AG04449 (cell line): ENCODE results near the gene GRIA2.

Experiments
- CTCF ChIA-PET: fragments of 350-600 bp; formaldehyde crosslinking; extraction: SDS; loops from one replicate; lab custom pipeline; 2021; ENCODE audit warnings: antibody characterized with exemption; lab: Yijun Ruan, JAX
- POLR2A ChIA-PET: fragments of 400-600, 350-600 bp; formaldehyde crosslinking; extraction: SDS; loops from one replicate; lab custom pipeline; 2020; ENCODE audit warnings: antibody characterized with exemption, inconsistent platforms; lab: Yijun Ruan, JAX
- DNase-seq: peaks from one replicate; pipeline ENCODE4 v3.0.0-alpha.2; 2010; ENCODE audit warnings: low read depth, low spot score
- H3K4me3 ChIP-seq: 2 replicates; pipeline ENCODE4 v1.5.1; 2011; ENCODE audit warnings: low read depth, mild to moderate bottlenecking, control low read depth, low read length
- TF ChIP-seq, protein P1 (sequence below): IDR thresholded peaks from one replicate; pipeline ENCODE4 v1.5.1; 2011; ENCODE audit warnings: mild to moderate bottlenecking, moderate library complexity, low read length, control low read depth, inconsistent platforms; ENCODE audit not compliant: insufficient read depth; ENCODE audit errors: missing control alignments

Gene GRIA2

DNA sequence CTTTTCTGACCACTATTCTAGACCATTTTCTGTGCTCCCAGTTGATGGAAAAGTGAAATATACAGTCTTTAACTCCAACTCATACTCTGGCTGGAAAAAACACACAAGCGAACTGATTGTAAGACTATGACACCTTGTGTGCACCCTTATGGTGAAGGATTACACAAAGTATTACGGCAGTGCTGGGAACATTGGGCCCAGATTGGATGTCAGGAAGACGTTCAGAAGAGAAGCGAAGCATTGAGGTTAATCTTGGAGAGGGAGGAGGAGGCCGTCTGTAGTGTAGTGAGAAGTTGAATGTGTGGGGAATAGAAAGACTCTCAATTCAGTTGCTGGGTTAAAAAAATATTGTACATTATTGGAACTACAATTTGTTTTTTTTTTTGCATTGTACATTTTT, 50.0 kb downstream of the GRIA2 start:
- POLR2A ChIA-PET = no interaction called here
- DNase-seq = no peak
- TF ChIP-seq, protein P1, sequence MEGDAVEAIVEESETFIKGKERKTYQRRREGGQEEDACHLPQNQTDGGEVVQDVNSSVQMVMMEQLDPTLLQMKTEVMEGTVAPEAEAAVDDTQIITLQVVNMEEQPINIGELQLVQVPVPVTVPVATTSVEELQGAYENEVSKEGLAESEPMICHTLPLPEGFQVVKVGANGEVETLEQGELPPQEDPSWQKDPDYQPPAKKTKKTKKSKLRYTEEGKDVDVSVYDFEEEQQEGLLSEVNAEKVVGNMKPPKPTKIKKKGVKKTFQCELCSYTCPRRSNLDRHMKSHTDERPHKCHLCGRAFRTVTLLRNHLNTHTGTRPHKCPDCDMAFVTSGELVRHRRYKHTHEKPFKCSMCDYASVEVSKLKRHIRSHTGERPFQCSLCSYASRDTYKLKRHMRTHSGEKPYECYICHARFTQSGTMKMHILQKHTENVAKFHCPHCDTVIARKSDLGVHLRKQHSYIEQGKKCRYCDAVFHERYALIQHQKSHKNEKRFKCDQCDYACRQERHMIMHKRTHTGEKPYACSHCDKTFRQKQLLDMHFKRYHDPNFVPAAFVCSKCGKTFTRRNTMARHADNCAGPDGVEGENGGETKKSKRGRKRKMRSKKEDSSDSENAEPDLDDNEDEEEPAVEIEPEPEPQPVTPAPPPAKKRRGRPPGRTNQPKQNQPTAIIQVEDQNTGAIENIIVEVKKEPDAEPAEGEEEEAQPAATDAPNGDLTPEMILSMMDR = no peak
- no peak overlapping the region for H3K4me3 ChIP-seq
- CTCF ChIA-PET = interaction anchor here (0.9 kb wide), 1 partner anchor 20 kb away, joined by 3 read pairs; no protein-coding TSS in a partner anchor

DNA sequence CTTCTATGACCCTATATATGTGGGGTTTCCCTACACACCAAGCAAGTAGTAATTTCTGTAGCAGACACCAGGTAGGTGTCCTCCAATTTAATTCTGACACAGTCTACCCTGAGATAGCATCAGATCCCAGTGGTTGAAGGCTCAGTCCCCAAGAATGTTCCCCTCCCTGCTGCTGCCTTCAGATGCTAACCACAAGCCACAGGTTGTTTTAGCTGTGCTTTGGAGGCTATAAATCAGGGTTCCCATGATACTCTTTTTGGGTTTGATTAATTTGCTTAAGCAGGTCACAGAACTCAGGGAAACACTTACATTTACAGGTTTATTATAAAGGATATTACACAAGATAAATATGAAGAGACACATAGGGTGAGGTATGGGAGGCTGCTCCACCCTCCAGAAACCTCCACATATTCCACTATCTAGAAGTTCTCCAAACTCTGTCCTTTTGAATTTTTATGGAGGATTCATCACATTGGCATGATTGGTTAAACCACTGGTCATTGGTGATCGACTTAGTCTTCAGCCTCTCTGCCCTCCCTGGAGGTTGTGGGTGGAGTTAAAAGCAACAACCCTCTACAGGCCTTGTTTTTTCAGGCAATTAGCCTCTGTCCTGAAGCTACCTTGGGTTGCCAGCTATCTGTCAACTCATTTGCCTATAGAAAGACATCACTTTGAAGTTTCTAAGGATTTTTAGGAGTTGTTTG, 50.8 kb downstream of the GRIA2 start:
- no peak overlapping the region for H3K4me3 ChIP-seq
- no peak for DNase-seq
- CTCF ChIA-PET = no interaction called here
- TF ChIP-seq, protein P1 = no peak
- POLR2A ChIA-PET = no interaction called here

DNA sequence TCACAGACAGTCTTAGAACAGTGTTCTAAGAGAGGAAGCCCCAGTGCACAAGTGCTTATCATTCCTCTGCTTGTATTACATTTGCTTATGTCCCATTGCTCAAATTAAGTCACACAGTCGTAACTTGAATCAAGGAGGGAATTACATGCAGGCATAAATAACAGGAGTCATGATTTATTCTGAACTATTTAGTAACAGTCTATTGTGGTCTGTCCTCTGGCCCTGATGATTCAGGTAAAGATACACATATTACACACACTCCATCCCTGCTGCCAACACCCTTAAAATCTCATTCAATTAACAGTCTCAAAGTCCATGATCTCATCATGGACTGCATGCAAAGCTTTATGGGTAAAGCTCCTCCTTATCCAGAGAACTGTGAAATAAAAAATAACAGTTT, 60.1 kb downstream of the GRIA2 start:
- TF ChIP-seq, protein P1 = no peak

DNA sequence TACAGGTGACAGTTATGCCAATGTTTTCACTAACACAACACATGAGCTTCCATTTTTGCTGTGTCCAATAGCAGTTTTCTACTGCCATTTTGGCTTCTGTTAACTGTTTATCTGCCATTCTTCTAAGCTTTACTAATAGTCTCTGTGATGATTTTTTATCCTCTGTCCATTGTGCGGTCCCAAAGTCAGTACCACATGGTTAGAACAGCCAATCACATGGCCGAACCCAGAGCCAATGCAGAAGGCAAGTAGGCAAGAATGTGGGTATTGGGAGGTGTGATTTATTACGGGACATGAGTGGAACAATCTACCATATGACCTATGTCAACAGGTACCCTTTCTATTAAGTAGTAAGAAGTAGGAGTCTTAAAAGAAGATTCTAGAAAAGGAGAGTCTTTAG, 61.5 kb downstream of the GRIA2 start:
- POLR2A ChIA-PET = no interaction called here
- CTCF ChIA-PET = interaction anchor here (1.4 kb wide), 1 partner anchor 9 kb away, joined by 7 read pairs; no protein-coding TSS in a partner anchor
- no peak for DNase-seq
- no peak overlapping the region for H3K4me3 ChIP-seq
- TF ChIP-seq, protein P1 = no peak

More for the DNA sequence above, 60.1 kb downstream of the GRIA2 start:
- CTCF ChIA-PET = interaction anchor here (1.4 kb wide), 1 partner anchor 10 kb away, joined by 7 read pairs; no protein-coding TSS in a partner anchor
- POLR2A ChIA-PET = no interaction called here
- H3K4me3 ChIP-seq = no peak overlapping the region
- no peak for DNase-seq

DNA sequence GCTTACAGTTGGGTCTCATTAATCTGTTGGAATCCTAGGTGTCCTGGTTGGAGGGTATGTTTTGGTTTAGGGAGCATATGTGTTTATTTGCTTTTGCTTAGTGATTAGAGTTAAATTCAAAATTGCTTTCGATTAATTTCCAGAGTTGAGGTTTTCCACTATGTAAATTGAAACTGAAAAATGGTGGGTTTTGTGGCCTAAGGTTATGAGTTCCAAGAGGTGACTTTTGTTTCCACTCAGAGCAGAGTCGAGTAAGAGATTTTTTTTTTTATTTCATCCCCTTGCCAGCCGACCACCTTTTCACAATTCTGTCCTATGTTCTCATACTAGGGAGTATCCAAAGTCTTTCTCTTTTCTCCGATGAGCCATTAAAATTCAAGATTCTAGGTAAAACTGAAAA, 66.9 kb downstream of the GRIA2 start:
- POLR2A ChIA-PET = no interaction called here
- TF ChIP-seq, protein P1 = no peak
- CTCF ChIA-PET = no interaction called here
- H3K4me3 ChIP-seq = no peak overlapping the region
- no peak for DNase-seq

DNA sequence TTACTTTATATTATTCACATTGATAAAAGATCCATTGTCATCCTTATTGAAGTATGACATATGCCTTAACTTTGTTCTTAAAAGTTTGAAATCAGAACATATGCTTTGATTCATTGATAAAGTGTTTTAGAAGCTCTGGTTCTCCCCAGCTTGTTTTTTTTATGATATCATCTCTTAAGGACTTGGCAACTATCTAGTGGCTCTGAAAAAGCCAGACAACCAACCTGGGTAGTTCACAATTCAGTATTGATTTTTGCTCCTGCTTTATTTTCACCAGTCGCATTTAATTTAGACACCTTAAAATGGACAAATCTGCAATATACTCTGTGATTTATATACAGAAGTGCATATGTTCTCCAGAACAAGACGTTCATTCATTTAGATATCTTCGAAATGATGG, 70.1 kb downstream of the GRIA2 start:
- no peak for DNase-seq
- no peak overlapping the region for H3K4me3 ChIP-seq
- ChIA-PET CTCF (interaction anchor here (1.3 to 1.9 kb wide), 4 partner anchors 9 to 815 kb away, joined by 3 to 15 read pairs (median 5); no protein-coding TSS in a partner anchor), POLR2A (interaction anchor here (0.5 kb wide), 1 partner anchor 608 kb away, joined by 3 read pairs; no protein-coding TSS in a partner anchor)
- TF ChIP-seq, protein P1 = no peak
